Embryonic facial prominence (tissue), 1 donor: ENCODE data around the gene TSPAN18.

Source experiments
- DNase-seq: peaks from one replicate; pipeline ENCODE4 v3.0.0-alpha.2; 2016; ENCODE audit errors: extremely low spot score

Gene TSPAN18

DNA sequence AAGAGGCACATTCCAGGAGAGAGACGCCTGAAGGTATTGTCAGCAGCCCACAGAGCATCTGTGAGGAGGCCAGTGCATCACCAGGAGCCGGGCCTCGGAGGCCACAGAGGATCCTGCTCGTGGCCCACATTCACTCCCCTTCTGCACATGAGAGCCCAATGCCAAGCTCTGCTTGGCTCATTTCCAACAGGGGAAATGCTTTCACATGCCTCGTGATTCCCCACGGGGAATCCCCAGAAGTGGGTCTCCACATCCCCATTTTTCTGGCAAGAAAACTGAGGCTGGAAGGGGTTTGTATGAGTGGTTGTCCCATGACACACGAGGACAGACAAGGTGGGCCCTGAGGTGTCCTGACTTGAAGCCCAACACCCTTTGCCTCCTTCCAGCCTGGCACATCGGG, 189.6 kb downstream of the TSPAN18 start:
- DNase-seq: no peak

DNA sequence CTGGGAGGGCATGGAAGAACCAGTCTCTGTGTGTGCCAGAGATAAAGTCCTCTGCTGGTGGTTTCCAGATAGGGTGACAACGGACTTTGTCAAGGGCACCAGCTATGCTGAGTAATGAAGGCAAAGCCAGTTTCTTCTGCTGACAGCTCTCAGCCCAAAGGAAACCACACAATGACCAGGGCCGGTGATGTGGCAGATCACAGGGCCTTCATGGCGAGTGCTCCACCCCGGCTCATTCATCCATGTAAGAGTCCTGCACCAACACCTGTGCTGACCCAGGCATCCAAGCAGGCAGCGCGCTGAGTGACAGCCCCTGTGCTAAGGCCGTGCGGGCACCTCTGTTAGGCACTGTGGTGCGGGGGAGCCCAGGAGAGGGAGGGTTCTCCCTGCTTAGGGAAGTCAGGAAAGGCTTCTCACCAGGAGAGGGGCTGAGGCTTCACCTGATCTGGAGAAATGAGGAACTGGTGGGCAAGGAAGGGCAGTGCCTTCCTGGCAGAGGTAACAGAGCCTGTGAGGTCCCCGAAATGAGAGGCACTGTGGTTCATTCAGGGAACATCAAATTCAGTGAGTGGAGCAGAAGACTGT, 190.1 kb downstream of the TSPAN18 start:
- DNase-seq: no peak

DNA sequence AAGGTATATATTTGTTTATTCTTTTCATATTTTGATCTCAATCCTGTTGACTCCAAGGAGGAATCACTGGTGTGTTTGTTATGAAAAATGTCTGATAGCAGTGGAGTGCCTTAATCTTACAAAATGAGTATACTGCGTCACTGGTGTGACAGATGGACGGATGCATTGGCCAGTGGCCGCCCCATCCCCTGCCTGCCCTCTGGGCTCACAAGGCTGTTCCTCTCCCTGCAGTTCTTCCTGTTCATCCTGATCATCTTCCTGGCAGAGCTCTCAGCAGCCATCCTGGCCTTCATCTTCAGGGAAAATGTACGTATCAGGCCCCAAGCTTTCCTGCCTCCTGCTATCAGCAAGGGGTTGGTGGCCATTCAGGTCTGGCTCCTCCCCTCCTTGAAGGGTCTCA, 191.0 kb downstream of the TSPAN18 start:
- DNase-seq: no peak

DNA sequence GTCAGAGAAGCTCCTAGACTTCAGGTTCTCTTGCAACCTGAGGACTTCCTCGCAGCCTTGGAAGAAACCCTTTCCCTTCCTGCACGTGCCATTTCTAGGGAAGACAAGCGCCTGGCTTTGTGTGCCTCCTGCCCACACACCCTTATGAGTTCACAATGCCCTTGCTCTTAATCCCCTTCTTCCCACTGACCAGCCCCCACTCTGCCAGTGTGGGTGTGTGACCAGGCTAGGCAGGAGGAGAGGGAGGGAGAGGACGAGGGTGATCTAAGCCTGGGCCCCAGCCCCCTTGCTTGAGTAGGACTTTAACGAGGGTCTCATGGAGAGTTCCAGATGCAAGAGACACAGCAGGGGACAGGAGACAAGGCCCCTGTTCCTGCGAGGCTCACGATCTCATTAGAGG, 193.7 kb downstream of the TSPAN18 start:
- no peak for DNase-seq

DNA sequence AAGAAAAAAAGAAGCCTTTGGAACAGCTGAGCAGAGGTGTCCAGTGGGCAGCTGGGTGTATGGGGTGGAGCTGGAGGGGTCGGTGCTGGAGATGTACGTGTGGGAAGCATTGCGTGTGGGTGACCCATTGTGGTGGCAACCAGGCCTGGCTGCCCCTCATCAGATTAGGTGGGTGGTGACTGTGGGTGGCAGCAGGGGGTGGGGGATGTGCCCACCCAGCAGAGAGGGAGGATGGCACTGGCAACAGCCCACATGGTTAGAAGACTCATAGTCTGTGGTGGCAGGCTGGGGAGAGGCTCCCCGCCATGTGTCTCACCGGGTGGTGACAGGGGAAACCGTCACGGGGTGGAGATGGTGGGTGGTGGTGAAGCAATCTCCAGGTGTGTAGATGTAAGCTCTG, 196.4 kb downstream of the TSPAN18 start:
- no peak for DNase-seq

DNA sequence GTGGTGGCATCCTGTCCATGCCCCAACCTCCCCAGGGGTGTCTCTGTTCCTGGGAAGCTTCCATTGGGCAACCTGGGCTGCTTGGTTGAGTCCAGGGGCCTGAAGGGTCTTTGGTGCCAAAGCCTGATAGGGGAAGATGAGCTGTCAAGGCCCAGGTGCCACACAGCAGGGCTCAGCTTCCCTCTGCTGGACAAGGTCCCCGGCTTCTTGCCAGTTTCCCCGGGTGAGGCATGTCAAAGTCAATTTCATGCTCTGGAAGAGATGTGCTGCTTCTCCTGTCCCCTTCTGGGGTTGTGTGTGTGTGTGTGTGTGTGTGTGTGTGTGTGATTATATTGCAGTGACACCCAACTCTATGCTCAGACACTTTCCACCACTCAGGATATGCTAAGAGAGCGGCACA, 197.0 kb downstream of the TSPAN18 start:
- no peak for DNase-seq

DNA sequence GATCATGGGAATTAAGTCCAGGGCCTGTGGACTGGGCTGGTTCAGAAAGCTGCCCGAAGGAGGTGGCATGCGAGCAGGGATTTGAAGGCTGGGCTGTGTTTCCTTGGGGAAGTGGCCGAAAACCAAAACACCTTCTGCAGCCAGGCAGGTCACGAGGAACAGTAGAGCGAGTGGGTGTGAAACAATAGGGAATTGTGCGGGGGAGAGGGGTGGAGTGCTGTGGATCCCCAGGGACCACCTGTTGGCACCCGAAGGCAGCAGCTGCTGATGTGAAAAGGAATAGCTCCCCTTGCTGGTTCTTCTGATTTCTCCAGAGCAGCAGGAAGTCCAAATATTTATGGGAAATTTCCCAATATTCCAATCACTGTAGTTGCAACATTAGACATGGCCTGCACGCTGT, 199.3 kb downstream of the TSPAN18 start:
- no peak for DNase-seq

DNA sequence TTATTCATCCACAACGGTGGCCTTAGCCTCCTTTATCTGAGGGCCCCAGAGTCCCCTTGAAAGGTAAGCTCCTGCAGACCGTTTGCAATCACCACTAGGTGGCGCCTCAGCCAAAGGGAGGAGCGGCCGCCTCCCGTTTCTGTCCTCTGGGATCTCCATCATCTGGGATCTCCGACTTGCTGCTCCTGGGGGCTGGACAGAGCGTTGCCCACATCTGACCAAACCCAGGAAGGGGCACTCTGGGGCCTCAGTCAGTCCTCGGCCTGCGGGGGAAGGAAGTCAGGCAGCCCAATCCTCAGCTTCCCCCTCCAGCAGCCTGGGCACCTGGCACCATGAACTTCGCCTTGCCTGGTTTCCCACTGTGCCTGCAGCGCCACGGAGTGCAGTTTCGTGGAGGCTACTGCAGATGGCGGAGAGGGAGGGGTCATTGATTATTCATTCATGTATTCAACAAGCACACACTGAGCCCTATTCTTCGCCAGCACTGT, 200.5 kb downstream of the TSPAN18 start:
- no peak for DNase-seq

DNA sequence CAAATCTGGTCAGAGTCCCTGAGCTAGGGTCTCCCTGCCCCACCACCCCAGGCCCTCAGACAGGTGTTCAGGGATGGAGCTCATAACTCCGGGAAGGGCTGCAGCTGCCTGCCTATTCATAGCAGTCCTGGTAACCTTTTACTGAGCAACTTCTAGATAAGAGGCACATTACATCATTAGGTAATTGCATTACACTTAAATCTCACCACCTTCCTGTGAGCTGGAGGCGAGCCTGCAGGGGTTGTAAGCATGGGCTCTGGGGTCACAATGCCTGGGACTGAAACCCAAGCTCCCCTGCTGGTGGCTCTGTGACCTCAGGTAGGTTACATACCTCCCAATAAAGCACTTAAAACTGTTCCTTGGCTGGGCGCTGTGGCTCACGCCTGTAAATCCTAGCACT, 201.4 kb downstream of the TSPAN18 start:
- no peak for DNase-seq

DNA sequence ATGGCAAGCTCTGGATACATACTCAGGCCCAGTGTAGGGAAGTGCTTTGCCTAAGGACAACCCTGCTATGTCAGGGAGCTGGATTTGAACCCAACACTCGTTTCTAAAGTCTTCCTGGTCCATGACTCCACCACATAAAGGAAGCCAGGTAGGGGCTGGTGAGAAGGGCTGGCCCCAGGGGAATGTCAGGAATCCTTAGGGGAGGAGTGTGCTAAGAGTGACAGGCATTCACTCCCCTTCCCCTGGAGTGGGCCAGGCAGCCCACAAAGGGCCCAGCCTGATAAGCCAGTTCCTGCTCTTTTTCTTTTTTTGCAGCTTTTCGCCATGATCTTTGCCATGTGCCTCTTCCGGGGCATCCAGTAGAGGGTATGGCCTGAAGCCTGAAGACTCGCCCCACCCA, 202.1 kb downstream of the TSPAN18 start:
- DNase-seq: no peak

DNA sequence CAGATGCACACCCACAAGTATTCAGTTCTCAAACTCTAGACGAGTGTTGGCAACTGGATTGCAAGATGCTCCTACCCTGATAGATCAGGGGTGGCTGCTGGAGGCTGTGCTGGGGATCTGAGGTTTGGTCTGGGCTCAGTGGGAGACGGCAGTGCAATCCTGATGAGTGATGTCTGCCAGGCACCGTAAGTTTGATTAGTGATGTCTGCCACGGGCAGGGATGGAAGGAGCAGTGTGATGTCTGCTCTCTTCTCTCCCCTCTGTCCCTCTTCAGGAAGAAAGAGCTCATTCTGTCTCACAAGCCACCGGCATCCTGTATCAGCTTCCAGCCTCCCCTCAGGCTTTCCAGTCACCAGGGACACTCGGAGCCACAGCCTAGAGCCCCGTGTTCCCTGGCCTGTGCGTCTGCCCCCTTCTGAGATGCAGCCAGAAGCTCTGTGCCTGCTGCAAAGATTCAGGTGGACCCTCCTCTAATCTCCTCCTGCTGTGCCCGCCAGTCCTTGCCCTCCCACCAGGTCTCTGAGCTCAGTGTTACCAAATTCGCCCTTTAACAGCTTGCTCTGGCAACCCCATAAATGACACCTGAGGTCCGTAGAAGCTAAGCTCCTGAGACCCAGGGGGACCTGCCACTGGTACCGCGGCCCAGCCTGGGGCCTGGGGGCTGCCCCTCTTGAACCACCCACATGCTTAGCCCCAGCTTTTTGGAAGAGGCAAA, 204.0 kb downstream of the TSPAN18 start:
- DNase-seq: no peak

DNA sequence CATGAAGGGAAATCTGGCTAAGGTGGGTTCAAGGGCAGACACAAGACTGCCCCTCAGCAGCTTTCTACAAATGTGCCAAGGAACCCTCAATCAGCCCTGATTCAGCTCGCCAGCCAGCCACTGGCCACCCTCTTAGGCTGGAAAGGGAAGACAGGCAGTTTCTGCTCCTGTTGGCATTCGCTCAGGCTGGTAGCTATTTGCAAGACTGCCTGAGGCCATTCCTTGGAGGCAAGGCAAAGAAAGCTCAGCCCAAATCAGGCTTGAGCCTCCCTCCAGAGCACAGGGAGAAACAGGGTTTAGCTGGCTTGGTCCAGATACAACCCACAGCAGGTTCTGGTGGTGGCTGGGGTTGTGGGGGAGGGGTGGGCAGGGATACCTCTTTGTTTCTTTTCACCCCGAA, 204.7 kb downstream of the TSPAN18 start:
- no peak for DNase-seq

DNA sequence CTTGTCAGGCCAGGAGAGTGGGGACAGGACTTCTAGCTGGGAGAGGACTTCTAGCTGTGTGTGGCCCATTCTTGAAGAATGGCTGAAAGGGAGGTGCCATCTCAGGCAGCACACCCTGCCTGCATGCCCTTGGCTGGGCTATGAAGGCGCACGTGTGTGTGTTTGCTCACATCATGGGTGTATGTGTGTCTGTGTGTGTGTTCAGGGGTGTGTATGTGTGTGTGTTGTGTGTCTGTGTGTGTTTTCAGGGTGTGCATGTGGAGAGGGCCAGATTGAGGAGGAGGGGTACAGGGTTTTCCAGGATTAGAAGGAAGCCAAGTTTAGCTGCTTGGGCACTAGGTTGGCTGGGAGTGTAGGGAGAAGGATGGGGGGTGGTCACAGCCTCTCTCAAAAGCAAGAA, 207.3 kb downstream of the TSPAN18 start:
- DNase-seq: no peak

DNA sequence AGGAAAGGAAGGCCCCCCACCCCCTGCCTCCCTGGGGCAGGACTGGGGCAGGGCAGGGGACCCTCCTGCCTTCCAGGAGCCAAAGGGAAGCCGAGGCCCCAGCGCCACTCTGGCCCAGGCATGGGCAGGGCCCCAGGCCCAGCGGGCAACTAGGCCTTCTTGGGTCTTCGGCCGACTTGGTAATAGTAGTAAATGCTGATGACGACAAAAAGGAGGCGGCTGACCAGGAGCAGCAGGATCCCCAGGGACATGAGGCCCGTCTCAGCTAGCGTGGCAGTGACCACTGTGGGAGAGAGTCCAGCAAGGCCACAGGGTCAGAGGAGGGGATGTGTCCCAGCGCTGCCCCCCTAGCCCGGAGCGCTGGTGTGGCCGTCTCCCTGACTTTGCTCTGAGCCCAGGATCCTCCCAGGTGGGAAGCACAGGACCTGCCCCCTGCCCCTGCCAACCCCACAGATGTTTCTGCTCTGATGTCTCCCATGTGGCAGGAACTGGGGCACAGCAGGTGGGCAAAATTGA, 208.0 kb downstream of the TSPAN18 start:
- DNase-seq: no peak

DNA sequence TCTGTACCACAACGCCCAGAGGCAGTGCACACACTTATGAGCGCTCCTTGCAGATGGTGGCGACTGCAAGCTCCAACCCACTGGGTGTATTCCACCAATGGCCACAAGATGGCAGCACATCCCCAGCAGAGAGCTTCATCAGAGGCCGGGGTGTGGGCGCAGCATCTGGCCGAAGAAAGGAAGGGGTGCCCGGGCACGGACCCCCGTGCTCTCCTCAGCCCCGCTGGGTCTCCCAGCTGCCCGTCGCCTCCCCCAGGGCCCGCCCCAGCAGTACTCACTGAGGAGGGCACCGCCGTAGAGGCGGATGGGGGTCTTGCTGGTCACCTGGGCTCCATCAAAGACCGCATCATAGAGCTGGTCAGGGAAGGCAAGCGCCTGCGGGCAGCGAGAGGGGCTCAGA, 209.8 kb downstream of the TSPAN18 start:
- peak; percentile 64 for DNase-seq

DNA sequence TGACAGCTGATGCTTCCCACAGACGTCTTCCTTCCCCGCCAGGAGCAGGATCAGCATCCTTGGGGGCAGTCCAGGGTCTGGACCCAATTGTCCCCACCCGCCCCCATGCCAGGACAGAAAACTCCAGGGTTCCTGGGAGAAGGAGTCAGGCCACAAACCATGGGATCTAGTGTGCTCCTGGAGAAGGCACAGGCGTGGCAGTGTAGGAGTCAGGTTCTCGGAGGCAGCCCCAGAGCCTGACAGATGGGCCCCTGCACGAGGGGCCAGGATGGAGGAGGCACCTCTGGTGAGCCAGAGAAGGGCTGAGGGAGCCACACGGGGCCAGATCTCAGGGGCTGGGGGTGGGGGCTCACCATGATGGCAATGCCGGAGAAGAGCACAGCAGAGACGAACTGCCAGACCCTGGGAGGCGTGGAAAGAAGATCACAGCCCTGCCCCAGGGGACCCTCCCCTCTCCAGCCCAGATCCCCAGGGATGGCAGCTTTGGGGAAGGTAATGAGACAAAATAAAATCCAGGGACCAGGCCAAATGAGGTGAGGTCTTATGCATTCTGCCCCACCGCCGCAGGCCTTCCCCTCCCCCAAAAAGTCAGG, 210.3 kb downstream of the TSPAN18 start:
- no peak for DNase-seq

DNA sequence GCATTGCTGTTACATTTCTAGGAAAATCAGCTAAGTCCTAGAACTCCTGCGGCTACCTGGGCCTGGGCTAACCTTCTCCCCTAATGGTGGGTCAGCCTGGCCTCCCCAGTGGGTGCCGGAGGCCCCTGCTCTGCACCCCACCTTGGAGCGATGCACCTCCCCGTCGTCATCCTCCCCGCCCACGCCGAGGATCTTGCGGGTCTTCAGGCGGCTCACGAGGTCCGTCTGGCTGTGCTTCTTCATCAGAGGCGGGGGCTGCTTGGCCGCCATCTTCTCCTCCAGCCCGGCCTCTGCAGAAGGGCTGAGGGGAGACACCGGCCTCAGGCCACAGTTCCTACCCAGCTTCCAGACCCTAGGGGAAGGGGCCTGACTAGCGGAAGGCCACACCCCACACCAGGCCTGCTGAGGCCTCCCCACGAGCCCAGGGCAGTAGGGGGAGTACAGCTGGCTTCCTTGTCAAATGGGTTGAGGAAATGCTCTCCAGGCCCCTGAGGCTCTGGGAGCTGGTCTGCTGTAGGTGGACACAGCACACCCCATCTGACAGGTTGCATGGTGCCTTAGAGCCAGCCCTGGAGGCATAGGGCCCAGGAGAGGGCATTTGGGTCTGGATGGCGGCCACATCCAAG, 211.4 kb downstream of the TSPAN18 start:
- no peak for DNase-seq

DNA sequence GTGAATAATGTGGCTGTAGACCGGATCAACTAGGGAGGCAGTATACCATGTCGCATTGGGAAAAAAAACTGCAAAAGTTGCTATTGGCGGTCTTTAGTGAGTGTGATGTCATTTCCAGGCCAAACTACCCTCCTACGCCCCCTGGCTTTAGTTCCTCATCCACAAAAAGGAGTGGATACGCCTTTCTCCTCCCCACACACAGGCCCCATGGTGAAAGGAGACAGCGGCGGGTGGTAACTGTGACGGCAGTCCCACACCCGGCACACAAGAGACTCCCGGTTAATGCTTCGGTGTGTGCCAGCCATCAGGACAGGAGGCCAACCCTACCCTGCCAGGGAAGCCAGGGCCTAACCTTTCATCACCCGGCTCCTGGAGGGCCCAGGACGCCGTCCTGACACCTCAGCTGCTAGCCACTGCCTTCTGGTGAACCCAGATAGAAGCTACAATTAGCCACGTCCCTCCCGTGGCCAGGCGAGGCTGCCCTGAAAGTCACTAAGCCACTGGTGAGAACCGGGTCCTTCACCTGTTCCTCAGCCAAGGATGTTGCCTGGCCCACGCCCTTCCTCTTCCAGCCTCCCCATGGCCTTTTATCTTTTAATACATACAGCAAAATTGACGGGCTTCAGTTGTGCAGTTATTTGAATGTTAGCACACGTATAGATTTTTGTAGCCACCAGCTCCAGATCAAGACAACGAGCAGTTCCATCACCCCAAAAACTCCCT, 213.1 kb downstream of the TSPAN18 start:
- no peak for DNase-seq

DNA sequence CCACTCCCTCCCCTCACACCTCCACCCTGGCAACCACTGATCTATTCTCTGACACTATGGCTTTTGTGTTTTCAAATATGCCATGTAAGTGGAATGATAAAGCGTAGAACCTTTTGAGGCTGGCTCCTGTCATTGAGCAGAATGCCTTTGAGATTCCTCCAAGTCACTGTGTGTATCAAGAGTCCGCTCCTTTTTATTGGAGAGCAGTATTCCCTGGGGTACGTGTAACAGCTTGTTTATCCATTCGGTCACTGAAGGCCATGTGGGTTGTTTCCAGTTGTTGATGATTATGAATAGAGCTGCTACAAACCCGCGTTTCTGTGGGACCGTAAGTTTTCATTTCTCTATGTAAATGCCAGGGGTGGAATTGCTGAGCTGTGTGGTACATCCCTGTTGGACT, 213.6 kb downstream of the TSPAN18 start:
- DNase-seq: no peak

DNA sequence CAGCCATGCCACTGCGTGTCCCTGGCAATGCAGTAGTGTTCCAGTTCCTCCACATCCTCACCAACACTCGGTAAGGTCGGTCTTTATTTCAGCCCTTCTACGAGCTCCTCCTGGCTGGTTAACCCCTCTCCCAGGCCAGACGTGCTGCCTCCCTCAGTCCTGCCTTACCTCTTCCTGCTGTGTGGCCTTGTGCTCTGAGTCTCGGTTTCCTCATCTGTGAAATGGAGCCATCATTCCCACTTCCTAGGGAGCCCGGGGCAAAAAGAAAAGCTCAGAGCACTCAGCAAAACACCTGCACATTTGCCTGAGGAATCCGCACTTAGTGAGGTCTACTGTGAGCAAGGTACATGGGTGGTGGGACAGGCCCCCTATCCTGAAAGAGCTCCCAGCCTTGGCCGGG, 214.1 kb downstream of the TSPAN18 start:
- DNase-seq: no peak

DNA sequence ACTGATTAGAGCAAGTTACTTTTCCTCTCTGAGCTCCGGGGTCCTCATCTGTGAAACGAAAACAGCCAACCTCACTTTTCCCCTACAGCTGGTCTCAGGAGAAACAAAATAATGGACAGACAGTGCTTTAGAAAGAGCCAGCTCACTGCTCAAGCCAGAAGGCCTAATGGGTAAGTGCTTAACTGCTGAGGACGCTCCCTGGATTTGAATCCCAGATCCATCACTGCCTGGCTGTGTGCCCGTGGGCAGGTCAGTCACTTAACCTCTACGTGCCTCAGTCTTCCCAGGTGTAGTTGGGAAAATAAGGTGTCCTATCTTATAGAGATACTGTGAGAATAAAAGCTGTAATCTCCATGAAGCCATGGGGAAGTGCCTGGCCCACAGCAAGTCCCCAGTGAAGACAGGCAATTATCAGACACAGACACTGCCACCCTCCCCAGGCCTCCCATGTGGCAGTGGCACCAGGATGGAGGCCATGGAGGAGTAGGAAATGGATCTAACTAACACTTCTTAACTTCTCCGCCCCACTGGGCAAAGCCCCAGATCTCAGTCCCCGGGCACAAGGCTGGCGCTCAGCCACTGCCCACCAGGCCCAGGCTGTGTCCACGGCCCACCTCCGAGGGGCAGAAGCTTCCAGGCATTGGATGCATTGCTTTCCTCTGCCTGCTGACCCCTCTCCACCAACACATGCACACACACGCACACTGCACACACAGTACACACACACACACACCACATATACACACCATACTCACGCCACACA, 214.7 kb downstream of the TSPAN18 start:
- no peak for DNase-seq
